Adrenal gland (tissue), 12 donors: ENCODE results near the gene LAMA1. TPM values are rescaled to one million over a fixed set of nuclear protein-coding genes. Genes with fewer than 3 reads are reported as not detected.
"Not testable (repeated sequence)": the region's sequence is repeated elsewhere in the genome, so short reads cannot be mapped to it uniquely, and the experiment has no call there.

Experiments
- DNase-seq, 7 donors: peaks; one replicate each; pipeline ENCODE4 v3.0.0-alpha.2; 2019 to 2020
- H3K27ac ChIP-seq, 5 donors: fragments of 200-600 bp; sonication (generic) in 4 of 5; 1 replicate in 3 of 5; 2 replicates in 2 of 5; pipeline versions ENCODE4 v1.5.1 to v1.8.0; 2016 to 2020; ENCODE audit warnings: mild to moderate bottlenecking in 1 of 5
- H3K27me3 ChIP-seq: fragments of 200-600 bp; 2 replicates; pipeline ENCODE4 v1.8.0; 2021
- H3K36me3 ChIP-seq, 2 donors: fragments of 200-600 bp; replicated peaks in 1 of 2; 1 replicate in 1 of 2; 2 replicates in 1 of 2; pipeline versions ENCODE4 v1.5.1 to v1.8.0; 2018 to 2022
- H3K4me1 ChIP-seq, 2 donors: fragments of 200-600 bp; replicated peaks in 1 of 2; 1 replicate in 1 of 2; 2 replicates in 1 of 2; pipeline versions ENCODE4 v1.5.1 to v1.8.0; 2018 to 2021
- H3K4me3 ChIP-seq, 4 donors: fragments of 200-600 bp; sonication (generic) in 3 of 4; one replicate each; pipeline ENCODE4 v1.5.1; 2016 to 2018
- H3K9me3 ChIP-seq, 3 donors: fragments of 200-600 bp; sonication (generic) in 1 of 3; replicated peaks in 1 of 3; 1 replicate in 2 of 3; 2 replicates in 1 of 3; pipeline versions ENCODE4 v1.5.1 to v1.8.0; 2016 to 2021
- POLR2A ChIP-seq, 2 donors: fragments of 450-650 bp; IDR thresholded peaks; one replicate each; pipeline ENCODE4 v1.6.1; 2017; ENCODE audit warnings: antibody characterized with exemption in 2 of 2, mild to moderate bottlenecking in 2 of 2, moderate library complexity in 1 of 2
- WGBS, 4 donors: extraction: QIAGEN DNeasy Blood & Tissue Kit in 2 of 4; methylation state at CpG; one replicate each; pipeline versions ENCODE4 v1.1.5 to v1.1.7; 2013 to 2017; 5-methylcytosine and 5-hydroxymethylcytosine counted together
- intact Hi-C, 2 donors: fragments of 100-400 bp; cut with DNase I; formaldehyde crosslinking; loops; one replicate each; pipeline versions ENCODE4 v1.14.1 to v1.15.0; 2022 to 2023
- polyA plus RNA-seq, 3 donors: library from polyadenylated mRNA; stranded (reverse); fragments of 200-250 nt in 2 of 3; fragments of 350-450 nt in 1 of 3; fragmentation: Illumina TruSeq in 1 of 3; extraction: RNeasy Lipid Tissue Mini Kit (QIAGEN cat#74804) in 1 of 3; gene quantifications; one replicate each; pipeline ENCODE4 v1.2.3, GENCODE V29; 2013 to 2014
- total RNA-seq, 9 donors: library from RNA; depleted of rRNA in 4 of 9; stranded (reverse); fragments of >200 nt in 4 of 9; fragments of 120-200 nt in 1 of 9; fragmentation: NEBNext Ultra II Directional in 1 of 9; extraction: Animal tissue kit (Norgen Biotek cat#: 25700) in 1 of 9; gene quantifications; one replicate each; pipeline versions ENCODE4 v1.1.0 to v1.2.4, GENCODE V29; 2013 to 2023
- TF ChIP-seq, protein P1 (sequence below), 6 experiments: fragments of 450-650 bp in 4 of 6; fragments of 200-600 bp in 2 of 6; sonication (generic) in 1 of 6; IDR thresholded peaks; 1 replicate in 5 of 6; 2 replicates in 1 of 6; pipeline versions ENCODE4 v1.5.1 to v1.8.0; 2016 to 2021; ENCODE audit warnings: antibody characterized with exemption in 6 of 6, mild to moderate bottlenecking in 2 of 6, moderate library complexity in 1 of 6
- donor health status: healthy with polysubstance abuse.
- donor health status: Bipolar disorder and iron deficiency.
- donor health status: DM: yes; HTN: yes; CAD: no.
- donor health status: DM: no; HTN: no; CAD: no.
- donor health status: DM: no; HTN: no; CAD: no.
- donor health status: DM: yes; HTN: yes; CAD: no.

The LAMA1 gene
- total and polyA plus RNA-seq, 12 donors: 0.07 to 0.55 (median 0.17) TPM

DNA sequence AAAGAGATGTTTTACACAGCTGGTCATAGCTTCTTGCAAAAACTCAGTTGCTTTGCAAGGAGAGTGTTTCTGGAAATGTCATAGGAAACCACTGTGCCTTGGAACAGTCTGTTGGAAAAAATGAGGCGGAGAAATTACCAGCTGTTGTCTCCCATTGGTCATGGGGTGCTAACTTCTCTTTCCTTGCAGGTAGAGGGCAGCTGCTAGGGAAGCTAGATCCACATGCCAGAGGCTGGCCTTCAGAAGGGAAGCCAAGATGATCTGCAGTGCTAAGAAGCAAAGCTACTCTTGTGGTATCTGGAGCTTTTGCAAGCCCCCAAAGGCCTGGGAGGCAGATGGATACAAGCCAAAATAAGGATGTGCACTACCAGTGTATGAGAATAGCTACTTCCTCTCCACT is 34.8 kb upstream of the LAMA1 start:
- Histone ChIP-seq H3K9me3 (no peaks in the 10 kb centered on the region), H3K4me1 (no peaks in the 10 kb centered on the region), H3K27me3 (no peaks in the 10 kb centered on the region), H3K4me3 (no peak overlapping the region), H3K27ac (no peak overlapping the region), H3K36me3 (no peaks in the 10 kb centered on the region)
- WGBS, 4 donors: 74 to 100% (median 83%) methylated on average over 1 of the region's 1 CpG
- peak in 1 of 7 donors; percentile 4 for DNase-seq
- intact Hi-C loops: no loop called here
- TF ChIP-seq, protein P1, sequence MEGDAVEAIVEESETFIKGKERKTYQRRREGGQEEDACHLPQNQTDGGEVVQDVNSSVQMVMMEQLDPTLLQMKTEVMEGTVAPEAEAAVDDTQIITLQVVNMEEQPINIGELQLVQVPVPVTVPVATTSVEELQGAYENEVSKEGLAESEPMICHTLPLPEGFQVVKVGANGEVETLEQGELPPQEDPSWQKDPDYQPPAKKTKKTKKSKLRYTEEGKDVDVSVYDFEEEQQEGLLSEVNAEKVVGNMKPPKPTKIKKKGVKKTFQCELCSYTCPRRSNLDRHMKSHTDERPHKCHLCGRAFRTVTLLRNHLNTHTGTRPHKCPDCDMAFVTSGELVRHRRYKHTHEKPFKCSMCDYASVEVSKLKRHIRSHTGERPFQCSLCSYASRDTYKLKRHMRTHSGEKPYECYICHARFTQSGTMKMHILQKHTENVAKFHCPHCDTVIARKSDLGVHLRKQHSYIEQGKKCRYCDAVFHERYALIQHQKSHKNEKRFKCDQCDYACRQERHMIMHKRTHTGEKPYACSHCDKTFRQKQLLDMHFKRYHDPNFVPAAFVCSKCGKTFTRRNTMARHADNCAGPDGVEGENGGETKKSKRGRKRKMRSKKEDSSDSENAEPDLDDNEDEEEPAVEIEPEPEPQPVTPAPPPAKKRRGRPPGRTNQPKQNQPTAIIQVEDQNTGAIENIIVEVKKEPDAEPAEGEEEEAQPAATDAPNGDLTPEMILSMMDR (IDR thresholded peaks at IDR 0.05): no peak
- TF ChIP-seq POLR2A (IDR thresholded peaks at IDR 0.05): no peak

DNA sequence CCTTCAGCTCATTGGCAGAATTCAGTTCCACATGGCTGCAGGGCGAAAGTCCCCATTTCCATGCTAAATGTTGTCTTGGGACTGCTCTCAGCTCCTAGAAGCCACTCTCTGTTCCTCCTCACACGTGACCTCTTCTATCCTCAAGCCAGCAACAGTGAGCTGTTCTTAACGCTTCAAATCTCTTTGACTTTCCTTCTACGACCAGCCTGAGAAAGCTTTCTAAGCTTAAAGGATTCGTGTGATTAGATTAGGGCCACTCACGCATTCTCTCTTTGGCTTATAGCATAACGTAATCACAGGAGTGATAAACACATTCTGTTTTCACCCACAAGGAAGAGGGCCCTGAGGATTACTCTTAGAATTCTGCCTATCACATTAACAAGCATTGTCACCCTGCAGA is 29.8 kb upstream of the LAMA1 start:
- no peaks in the 10 kb centered on the region for H3K4me1 ChIP-seq
- H3K4me3 ChIP-seq: no peak overlapping the region
- H3K27me3 ChIP-seq: no peaks in the 10 kb centered on the region
- no peak overlapping the region for H3K27ac ChIP-seq
- no peak for TF ChIP-seq POLR2A (IDR thresholded peaks at IDR 0.05)
- TF ChIP-seq, protein P1 (IDR thresholded peaks at IDR 0.05): no peak
- H3K9me3 ChIP-seq: no peaks in the 10 kb centered on the region
- intact Hi-C loops: no loop called here
- no peak for DNase-seq
- no peaks in the 10 kb centered on the region for H3K36me3 ChIP-seq
- WGBS, 4 donors: 76 to 89% (median 81%) methylated on average over 7 of the region's 7 CpGs

DNA sequence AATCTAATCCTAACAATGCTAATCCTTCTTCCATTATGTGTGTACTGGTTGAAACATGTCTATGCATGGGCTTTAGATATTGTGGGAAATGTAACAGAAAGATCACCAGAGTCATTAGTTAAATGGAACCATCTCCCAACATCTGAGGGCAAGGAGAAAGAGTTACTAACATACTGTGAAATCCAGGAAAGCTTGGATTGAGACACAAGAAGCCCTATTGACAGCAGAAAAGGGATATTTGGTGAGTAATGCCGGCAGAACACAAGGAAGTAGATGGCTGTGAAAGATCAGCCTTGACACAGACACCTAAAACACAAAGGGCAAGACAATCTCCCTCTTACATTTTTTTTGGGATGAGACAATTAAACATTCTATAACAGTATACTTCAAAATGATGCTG is 28.5 kb upstream of the LAMA1 start:
- TF ChIP-seq, protein P1 (IDR thresholded peaks at IDR 0.05): no peak
- 85 to 91% (median 87%) methylated on average over 1 of the region's 1 CpG for WGBS, 4 donors
- H3K36me3 ChIP-seq: no peaks in the 10 kb centered on the region
- H3K27ac ChIP-seq: no peak overlapping the region
- H3K9me3 ChIP-seq: no peaks in the 10 kb centered on the region
- intact Hi-C loops: no loop called here
- no peaks in the 10 kb centered on the region for H3K27me3 ChIP-seq
- no peaks in the 10 kb centered on the region for H3K4me1 ChIP-seq
- no peak overlapping the region for H3K4me3 ChIP-seq
- DNase-seq: no peak

DNA sequence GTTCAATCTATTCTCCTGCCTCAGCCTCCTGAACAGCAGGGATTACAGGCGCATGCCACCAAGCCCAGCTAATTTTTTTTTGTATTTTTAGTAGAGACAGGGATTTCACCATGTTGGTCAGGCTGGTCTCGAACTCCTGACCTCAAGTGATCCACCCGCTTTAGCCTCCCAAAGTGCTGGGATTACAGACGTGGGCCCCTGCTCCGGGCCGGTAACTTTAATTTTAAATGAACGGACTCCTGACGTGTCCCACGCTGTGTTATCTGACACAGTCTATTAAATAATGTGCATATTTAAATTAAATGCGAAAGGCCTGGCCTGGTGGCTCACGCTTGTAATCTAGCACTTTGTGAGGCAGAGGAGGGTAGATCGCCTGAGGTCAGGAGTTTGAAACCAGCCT is 27.3 kb upstream of the LAMA1 start:
- 89 to 93% (median 90%) methylated on average over 12 of the region's 12 CpGs for WGBS, 4 donors
- H3K4me3 ChIP-seq, H3K4me1 ChIP-seq, DNase-seq, H3K27me3 ChIP-seq, H3K36me3 ChIP-seq, H3K27ac ChIP-seq, intact Hi-C loops, H3K9me3 ChIP-seq: not testable (repeated sequence)

DNA sequence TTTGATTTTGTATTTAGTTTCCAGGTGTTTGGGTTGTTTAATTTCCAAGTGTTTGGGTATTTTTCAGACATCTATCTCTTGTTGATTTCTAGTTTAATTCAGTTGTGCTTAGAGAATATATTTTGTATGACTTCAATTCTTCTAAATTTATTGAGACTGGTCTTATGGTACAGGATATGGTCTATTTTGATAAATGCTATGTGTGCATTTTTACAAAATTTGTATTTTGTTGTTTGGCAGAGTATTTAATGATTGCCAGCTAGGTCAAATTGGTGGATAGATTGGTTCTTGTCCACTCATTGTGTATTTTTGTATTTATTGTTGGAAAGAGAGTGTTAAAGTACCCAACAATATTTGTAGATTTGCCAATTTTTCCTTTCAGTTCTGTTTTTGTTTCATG is 23.7 kb upstream of the LAMA1 start:
- TF ChIP-seq, protein P1 (IDR thresholded peaks at IDR 0.05): no peak
- intact Hi-C loops: no loop called here
- no peaks in the 10 kb centered on the region for H3K9me3 ChIP-seq
- H3K27ac ChIP-seq: no peak overlapping the region
- H3K4me1 ChIP-seq: no peaks in the 10 kb centered on the region
- H3K4me3 ChIP-seq: no peak overlapping the region
- DNase-seq: no peak
- no peaks in the 10 kb centered on the region for H3K27me3 ChIP-seq
- no peaks in the 10 kb centered on the region for H3K36me3 ChIP-seq
